GM19468 (cell line): ENCODE results near the gene PXDN.
"Not testable (repeated sequence)": the region's sequence is repeated elsewhere in the genome, so short reads cannot be mapped to it uniquely, and the experiment has no call there.

ENCODE experiments used
- ATAC-seq: cut with Tn5 transposase; IDR thresholded peaks from one replicate; pipeline ENCODE4 v1.9.1; 2021; ENCODE audit warnings: mild to moderate bottlenecking, moderate library complexity, moderate number of reproducible peaks; ENCODE audit not compliant: unreplicated experiment; ENCODE audit errors: extremely low read depth

The PXDN gene

GRCh38 chr2:1778566-1778965, 34.3 kb upstream of the PXDN start:
- no peak for ATAC-seq

- no peak for ATAC-seq
These were observed 33.5 kb upstream of the PXDN start for GRCh38 chr2:1777781-1778180.

- no peak for ATAC-seq
These were observed 32.8 kb upstream of the PXDN start for GRCh38 chr2:1777156-1777555.

GRCh38 chr2:1775511-1776035, 31.3 kb upstream of the PXDN start:
- no peak for ATAC-seq

DNA sequence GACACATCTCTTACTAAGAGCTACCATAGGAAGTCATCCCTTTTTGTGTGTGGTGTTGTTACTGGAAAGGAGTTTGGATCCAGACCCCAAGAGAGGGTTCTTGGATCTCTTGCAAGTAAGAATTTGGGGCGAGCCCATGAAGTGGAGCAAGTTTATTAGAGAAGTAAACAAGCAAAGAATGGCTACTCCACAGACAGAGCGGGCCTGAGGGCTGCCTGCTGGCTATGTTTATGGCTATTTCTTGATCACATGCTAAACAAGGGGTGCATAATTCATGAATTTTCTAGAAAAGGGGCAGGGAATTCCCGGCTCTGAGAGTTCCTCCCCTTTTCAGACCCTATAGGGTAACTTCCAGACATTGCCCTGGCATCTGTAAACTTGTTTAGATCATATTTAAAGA, 30.6 kb upstream of the PXDN start:
- no peak for ATAC-seq

- ATAC-seq: no peak
These were observed 29.6 kb upstream of the PXDN start for GRCh38 chr2:1773883-1774282.

GRCh38 chr2:1772471-1773267, 28.4 kb upstream of the PXDN start:
- no peak for ATAC-seq

DNA sequence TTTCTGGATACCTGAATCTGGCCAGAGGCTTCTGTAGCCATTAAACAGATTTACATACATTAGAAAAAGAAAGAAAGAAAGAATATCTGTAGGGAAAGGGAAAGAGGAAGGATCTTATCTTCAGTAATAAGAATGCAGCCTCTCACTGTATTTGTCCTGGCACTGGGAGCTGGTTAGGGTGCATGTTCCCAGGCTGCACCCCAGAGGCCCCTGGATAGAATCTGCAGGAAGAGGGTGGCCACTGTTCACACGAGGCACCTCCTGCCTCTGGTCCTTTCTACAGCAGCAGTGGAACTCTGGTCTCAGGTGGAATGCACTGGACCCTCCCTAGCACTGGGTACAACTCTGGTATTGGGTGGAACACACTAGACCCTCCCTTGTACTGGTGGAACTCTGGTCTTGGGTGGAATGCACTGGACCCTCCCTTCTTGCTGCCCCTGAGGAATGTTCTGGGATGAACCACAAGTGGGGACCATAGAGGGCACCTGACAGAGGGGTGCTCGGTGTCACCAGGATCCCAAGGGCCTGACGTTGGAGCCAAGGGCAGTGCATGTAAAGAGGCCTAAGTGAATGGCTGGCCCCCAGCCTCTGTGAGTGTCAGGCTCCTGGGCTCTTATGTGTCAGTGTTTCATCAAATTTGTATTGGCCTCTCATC, 27.4 kb upstream of the PXDN start:
- ATAC-seq: no peak

DNA sequence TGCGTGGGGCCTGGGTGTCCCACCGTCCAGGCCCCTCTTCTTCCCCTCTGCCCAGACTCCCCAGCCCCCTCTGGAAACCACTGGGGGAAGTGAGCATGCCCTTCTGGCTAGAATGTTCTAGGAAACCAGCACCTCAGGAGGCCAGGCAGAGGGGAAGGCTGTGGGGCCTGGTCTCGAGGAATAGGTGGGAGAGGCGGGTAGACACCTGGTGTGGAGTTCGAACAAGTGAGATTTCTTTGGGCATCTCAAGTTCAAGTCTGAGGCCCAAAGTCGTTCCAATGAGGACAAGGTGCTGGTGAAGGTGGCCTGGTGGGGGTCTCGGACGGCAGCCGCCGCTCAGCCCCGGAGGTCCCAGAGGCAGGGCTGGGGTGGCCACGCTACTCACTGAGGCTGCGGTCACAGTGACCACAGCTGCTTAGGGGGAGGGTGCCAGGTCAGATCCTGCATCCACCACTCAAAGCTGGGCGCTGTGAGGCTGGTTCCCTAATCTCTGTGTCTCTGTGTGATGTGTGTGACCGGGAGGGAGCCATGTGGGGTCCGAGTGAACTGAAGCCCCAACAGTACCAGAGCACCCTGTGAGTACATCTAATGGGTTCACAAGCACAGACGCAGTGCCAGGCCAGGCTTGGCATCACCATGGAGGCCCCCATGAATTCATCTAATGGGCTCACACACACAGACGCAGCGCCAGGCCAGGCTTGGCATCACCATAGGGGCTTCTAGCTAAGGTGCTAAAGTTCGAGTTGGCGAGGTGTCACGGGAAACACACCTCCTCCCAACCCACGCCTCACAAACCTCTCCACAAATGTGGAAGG, 26.5 kb upstream of the PXDN start:
- ATAC-seq: no peak

- no peak for ATAC-seq
These were observed 25.5 kb upstream of the PXDN start for GRCh38 chr2:1769703-1770422.

DNA sequence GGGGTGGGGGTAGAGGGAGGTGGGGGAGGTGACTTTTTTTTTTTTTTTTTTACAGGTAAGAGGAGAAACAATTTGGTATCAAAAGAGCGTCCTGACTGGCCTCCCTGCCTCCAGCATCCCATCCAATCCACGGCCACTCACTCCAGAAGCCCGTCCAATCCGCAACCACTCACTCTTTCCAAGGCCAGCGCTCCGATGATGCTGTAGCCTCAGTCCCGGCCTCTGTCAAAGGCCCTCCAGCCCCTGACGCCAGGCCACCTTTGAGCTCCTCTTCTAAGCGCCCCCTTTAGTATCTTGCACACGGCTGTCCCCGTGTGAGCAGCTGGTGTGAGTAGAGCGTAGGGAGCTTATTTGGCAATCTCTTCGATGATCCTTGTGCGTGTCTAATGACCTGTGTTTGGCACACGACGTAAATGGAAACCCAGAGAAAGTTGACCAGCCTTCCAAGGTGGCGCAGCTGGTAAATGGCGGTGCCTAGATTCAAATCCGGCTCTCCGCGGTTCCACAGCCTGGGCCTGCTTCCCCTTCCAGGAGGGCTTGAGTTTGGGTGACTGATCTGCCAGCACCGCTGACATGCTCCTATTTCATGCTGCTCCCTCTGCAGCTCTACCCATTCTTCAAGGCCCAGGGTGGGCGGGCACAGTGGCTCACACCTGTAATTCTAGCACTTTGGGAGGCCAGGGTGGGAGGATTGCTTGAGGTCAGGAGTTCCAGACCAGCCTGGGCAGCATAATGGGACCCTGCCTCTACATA, 23.8 kb upstream of the PXDN start:
- ATAC-seq: no peak

- ATAC-seq: no peak
These were observed 22.8 kb upstream of the PXDN start for GRCh38 chr2:1766851-1767811.

DNA sequence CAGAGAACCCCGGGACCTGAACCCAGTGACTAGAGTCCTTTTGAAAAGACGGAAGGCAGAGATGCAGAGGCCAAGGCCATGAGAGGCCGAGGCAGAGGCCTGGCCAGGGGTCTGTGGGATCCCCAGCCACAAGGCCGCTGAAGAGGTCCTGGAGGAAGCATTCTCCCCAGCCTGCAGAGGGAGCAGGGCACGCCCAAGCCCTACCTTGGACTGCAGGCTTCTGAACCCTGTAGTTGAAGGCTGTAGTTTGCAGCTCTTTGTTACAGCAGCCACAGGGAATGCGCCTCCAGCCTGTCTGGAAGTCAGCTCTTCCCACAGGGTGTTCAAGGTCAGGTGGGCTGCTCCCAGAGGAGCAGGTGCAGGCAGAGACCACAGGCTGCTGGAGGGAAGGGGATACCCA, 22.1 kb upstream of the PXDN start:
- no peak for ATAC-seq

DNA sequence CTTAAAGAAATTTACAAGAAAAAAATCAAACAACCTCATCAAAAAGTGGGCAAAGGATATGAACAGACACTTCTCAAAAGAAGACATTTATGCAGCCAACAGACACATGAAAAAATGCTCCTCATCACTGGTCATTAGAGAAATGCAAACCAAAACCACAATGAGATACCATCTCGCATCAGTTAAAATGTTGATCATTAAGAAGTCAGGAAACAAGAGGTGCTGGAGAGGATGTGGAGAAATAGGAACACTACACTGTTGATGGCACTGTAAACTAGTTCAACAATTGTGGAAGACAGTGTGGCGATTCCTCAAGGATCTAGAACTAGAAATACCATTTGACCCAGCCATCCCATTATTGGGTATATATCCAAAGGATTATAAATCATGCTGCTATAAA, 20.9 kb upstream of the PXDN start:
- not testable (repeated sequence) for ATAC-seq

GRCh38 chr2:1759611-1759930, 15.3 kb upstream of the PXDN start:
- no peak for ATAC-seq

DNA sequence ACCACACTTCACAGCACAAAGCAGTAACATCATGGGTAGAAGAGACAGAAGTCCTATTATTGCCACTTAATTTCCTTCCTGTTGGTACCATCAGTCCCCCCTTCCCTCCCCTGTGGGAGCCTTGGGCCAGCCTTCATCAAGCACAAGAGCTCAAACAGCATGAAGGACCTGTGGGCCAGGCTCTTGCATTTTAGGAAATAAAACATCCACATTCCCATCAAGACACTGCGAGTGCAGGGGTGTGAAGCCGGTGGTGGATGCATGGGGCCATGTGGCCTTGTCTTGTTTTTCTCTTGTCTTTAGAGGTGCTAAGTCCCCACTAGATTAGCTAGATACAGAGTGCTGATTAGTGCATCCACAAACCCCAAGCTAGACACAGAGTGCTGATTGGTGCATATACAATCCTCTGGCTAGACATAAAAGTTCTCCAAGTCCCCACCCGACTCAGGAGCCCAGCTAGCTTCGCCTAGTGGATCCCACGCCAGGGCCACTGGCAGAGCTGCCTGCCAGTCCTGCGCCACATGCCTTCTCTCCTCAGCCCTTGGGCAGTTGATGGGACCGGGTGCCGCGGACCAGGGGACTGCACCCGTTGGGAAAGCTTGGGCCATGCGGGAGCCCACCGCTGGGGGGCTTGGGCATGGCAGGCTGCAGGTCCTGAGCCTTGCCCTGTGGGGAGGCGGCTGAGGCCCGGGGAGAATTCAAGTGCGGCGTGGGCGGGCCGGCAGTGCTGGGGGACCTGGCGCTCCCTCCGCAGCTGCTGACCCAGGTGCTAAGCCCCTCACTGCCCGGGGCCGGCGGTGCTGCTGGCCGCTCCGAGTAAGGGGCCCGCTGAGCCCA, 14.7 kb upstream of the PXDN start:
- ATAC-seq: no peak

DNA sequence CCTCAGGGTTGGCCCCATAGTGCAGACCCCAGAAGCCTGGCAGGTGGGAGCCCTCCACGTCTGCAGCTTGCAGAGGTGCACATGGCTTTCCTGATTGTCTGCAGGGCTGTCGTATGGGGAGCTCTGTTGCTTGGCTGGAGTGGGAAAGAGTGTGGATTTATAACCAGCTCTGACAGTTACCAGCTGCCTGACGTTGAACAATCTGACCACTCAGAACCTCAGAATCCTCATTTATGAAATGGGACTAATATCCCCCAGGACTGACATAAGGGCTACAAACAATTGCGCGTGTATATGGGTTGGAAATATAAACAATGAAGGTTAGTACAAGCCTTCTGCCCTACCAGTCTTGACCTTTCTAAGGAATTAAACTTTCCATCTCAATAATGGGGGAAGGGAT, 13.9 kb upstream of the PXDN start:
- no peak for ATAC-seq

DNA sequence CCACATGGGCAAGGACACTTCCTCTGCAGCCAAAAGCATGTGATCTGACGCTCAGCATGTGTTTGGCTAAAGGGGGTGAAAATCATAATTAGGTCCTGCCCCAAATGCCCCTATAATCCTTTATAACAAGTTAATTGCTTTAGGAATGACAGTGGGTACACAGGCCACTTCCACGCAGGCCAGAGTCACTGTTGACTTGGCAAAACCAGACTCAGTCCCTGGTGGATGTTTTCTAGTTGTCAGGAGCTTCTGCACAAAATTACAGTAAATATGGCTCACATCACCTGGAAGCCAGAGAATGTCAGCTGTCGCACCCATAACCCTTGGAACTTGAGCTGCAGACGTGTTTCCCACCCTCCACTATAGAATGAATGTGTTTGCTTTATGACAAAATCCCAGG, 13.3 kb upstream of the PXDN start:
- ATAC-seq: no peak
